NT2/D1 (cell line): ENCODE data around the gene GBP5.

ENCODE experiments used
- SUZ12 ChIP-seq: IDR thresholded peaks from 2 replicates; pipeline ENCODE4 v1.6.1; 2011; ENCODE audit not compliant: insufficient read length, insufficient read depth; ENCODE audit errors: extremely low read depth
- YY1 ChIP-seq: IDR thresholded peaks from 2 replicates; pipeline ENCODE4 v1.6.1; 2011; ENCODE audit not compliant: insufficient read length, insufficient read depth
- ZNF274 ChIP-seq: IDR thresholded peaks from 2 replicates; pipeline ENCODE4 v1.6.1; 2011; ENCODE audit warnings: mild to moderate bottlenecking, low read depth, low read length

DNA sequence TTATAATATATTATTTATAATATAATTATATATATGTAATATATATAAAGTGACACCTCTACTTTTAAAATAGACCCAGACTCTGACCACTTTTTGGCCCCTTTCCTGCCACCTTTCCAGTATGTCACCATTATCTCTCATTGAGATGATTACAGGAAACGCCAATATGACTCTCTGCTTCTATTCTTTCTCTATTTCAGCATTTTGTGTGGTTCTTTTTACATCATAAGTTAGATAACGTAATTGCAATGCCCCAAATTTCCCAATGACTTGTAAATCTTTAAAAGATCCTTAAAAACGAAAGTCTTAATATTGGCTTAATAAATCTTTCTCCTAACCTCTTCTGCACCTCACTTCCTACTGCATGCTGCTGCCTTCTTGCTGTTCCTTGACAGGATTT is 8.1 kb upstream of the GBP5 start:
- TF ChIP-seq YY1 (no peak), ZNF274 (no peak), SUZ12 (no peak)
